HCT116 (cell line): ENCODE results near the gene CISD2. TPM values are rescaled to one million over a fixed set of nuclear protein-coding genes. Genes with fewer than 3 reads are reported as not detected.

ENCODE experiments used
- ATAC-seq: fragments of 200-7000 bp; cut with Tn5 transposase; 2 replicates; pipeline ENCODE4 v1.9.1; 2020; ENCODE audit warnings: mild to moderate bottlenecking, moderate library complexity
- BruUV-seq: library from RNA; stranded (reverse); fragments of 400-500 nt; replicated peaks from 2 replicates; lab custom pipeline; 2021; lab: Mats Ljungman, UMichigan
- CTCF ChIA-PET: fragments of 300-600 bp; sonication (Branson Sonifier 250); formaldehyde crosslinking; loops from one replicate; lab custom pipeline; 2021; ENCODE audit warnings: antibody characterized with exemption; lab: Charles Lee
- POLR2A ChIA-PET: fragments of 300-600, 350-600 bp; sonication (Branson Sonifier 250); formaldehyde crosslinking; loops from one replicate; lab custom pipeline; 2021; ENCODE audit warnings: antibody characterized with exemption; lab: Charles Lee
- RAD21 ChIA-PET, 2 experiments: fragments of 300-600 bp; sonication (Branson Sonifier 250); formaldehyde crosslinking; loops; one replicate each; lab custom pipeline; 2023; ENCODE audit warnings: low total read pairs in 2 of 2; ENCODE audit not compliant: uncharacterized antibody in 2 of 2, unreplicated experiment in 2 of 2, low non-redundant PET in 1 of 2; lab: Charles Lee
- DNase-seq: peaks from one replicate; pipeline ENCODE4 v3.0.0-alpha.2; 2010; ENCODE audit warnings: low read depth, low spot score
- H2AFZ ChIP-seq: fragments of 200-600 bp; shearing (Covaris generic), sonication (generic); 2 replicates; pipeline ENCODE4 v1.6.1; 2017; ENCODE audit warnings: low read depth, mixed run types, mixed read lengths, antibody characterized with exemption, low read length; ENCODE audit not compliant: poor library complexity, severe bottlenecking
- H3K27ac ChIP-seq: 2 replicates; pipeline ENCODE4 v1.5.1; 2012; ENCODE audit warnings: low read depth, low read length
- H3K27me3 ChIP-seq: fragments of 200-600 bp; sonication (generic); 2 replicates; pipeline ENCODE4 v1.6.1; 2016; ENCODE audit warnings: mixed run types, low read length, mixed read lengths; ENCODE audit not compliant: insufficient read depth
- H3K36me3 ChIP-seq, 2 experiments: fragments of 200-500 bp in 1 of 2; fragments of 200-600 bp in 1 of 2; sonication (Bioruptor generic) in 1 of 2; sonication (generic) in 1 of 2; 2 replicates each; pipeline versions ENCODE4 v1.5.1 to v1.6.1; 2014 to 2016; ENCODE audit warnings: low read length in 2 of 2, inconsistent platforms in 1 of 2, mixed read lengths in 1 of 2, mixed run types in 1 of 2; ENCODE audit not compliant: insufficient read depth in 2 of 2, control insufficient read depth in 1 of 2
- H3K4me1 ChIP-seq, 2 experiments: fragments of 200-600 bp in 1 of 2; sonication (generic) in 1 of 2; 2 replicates each; pipeline versions ENCODE4 v1.5.1 to v1.6.1; 2012 to 2017; ENCODE audit warnings: low read length in 2 of 2, inconsistent platforms in 1 of 2, mild to moderate bottlenecking in 1 of 2, mixed read lengths in 1 of 2, mixed run types in 1 of 2, moderate library complexity in 1 of 2; ENCODE audit not compliant: insufficient read depth in 2 of 2, control insufficient read depth in 1 of 2
- H3K4me2 ChIP-seq: fragments of 200-600 bp; sonication (generic); 2 replicates; pipeline ENCODE4 v1.6.1; 2017; ENCODE audit warnings: mixed run types, low read length, mixed read lengths
- H3K4me3 ChIP-seq, 2 experiments: fragments of 200-600 bp in 1 of 2; sonication (generic) in 1 of 2; replicated peaks in 1 of 2; 2 replicates each; pipeline ENCODE4 v1.5.1; 2011 to 2016; ENCODE audit warnings: low read length in 2 of 2, control low read depth in 1 of 2, low read depth in 1 of 2, mild to moderate bottlenecking in 1 of 2, mixed read lengths in 1 of 2, mixed run types in 1 of 2
- H3K79me2 ChIP-seq: fragments of 200-600 bp; sonication (generic); 2 replicates; pipeline ENCODE4 v1.6.1; 2017; ENCODE audit warnings: mild to moderate bottlenecking, mixed run types, low read length, moderate library complexity, mixed read lengths; ENCODE audit not compliant: insufficient read depth
- H3K9ac ChIP-seq: fragments of 200-600 bp; sonication (generic); 2 replicates; pipeline ENCODE4 v1.6.1; 2016; ENCODE audit warnings: low read length, mixed read lengths
- H3K9me2 ChIP-seq: fragments of 200-600 bp; sonication (generic), shearing (Covaris generic); 2 replicates; pipeline ENCODE4 v1.6.1; 2017; ENCODE audit warnings: mixed run types, mild to moderate bottlenecking, moderate library complexity; ENCODE audit not compliant: insufficient read depth
- H3K9me3 ChIP-seq, 2 experiments: fragments of 200-500 bp in 1 of 2; fragments of 200-600 bp in 1 of 2; sonication (Bioruptor generic) in 1 of 2; sonication (generic) in 1 of 2; 2 replicates each; pipeline ENCODE4 v1.6.1; 2014 to 2017; ENCODE audit warnings: low read length in 2 of 2, mixed read lengths in 2 of 2, inconsistent platforms in 1 of 2, low read depth in 1 of 2, mild to moderate bottlenecking in 1 of 2, mixed run types in 1 of 2, moderate library complexity in 1 of 2; ENCODE audit not compliant: control insufficient read depth in 1 of 2, insufficient read depth in 1 of 2
- H4K20me1 ChIP-seq: fragments of 200-600 bp; sonication (generic), shearing (Covaris generic); 2 replicates; pipeline ENCODE4 v1.6.1; 2017; ENCODE audit warnings: mixed run types, mild to moderate bottlenecking, moderate library complexity; ENCODE audit not compliant: insufficient read depth
- EZH2phosphoT487 ChIP-seq: fragments of 200-600 bp; IDR thresholded peaks from 2 replicates; pipeline ENCODE4 v1.6.1; 2018; ENCODE audit warnings: antibody characterized with exemption, borderline replicate concordance
- POLR2AphosphoS5 ChIP-seq: IDR thresholded peaks from 2 replicates; pipeline ENCODE4 v1.6.1; 2011; ENCODE audit warnings: mild to moderate bottlenecking, low read depth, low read length, moderate library complexity
- RAD21 ChIP-seq: IDR thresholded peaks from 2 replicates; pipeline ENCODE4 v1.6.1; 2012; ENCODE audit warnings: low read depth, mild to moderate bottlenecking
- SIN3A ChIP-seq: IDR thresholded peaks from 2 replicates; pipeline ENCODE4 v1.6.1; 2012; ENCODE audit warnings: low read depth
- SP1 ChIP-seq: IDR thresholded peaks from 2 replicates; pipeline ENCODE4 v1.6.1; 2012; ENCODE audit warnings: low read depth
- TCF7L2 ChIP-seq: IDR thresholded peaks from 2 replicates; pipeline ENCODE4 v1.7.0; 2011; ENCODE audit warnings: borderline replicate concordance, inconsistent platforms; ENCODE audit not compliant: insufficient read depth, insufficient read length; ENCODE audit errors: extremely low read depth
- ZFX ChIP-seq: fragments of 450-650 bp; IDR thresholded peaks from 2 replicates; pipeline ENCODE4 v1.6.1; 2017
- intact Hi-C: fragments of 100-400 bp; cut with micrococcal nuclease; formaldehyde crosslinking; loops from 2 replicates; pipeline ENCODE4 v1.10.0; 2022
- total RNA-seq: library from RNA; stranded (reverse); gene quantifications from one replicate; pipeline ENCODE4 v1.2.1, GENCODE V29; 2021; ENCODE audit not compliant: unreplicated experiment
- TF ChIP-seq, protein P1 (sequence below): IDR thresholded peaks from 2 replicates; pipeline ENCODE4 v1.6.1; 2012
- TF ChIP-seq, protein P2 (sequence below): IDR thresholded peaks from 2 replicates; pipeline ENCODE4 v1.6.1; 2012; ENCODE audit warnings: low read depth
- TF ChIP-seq, protein P3 (sequence below): IDR thresholded peaks from 2 replicates; pipeline ENCODE4 v1.6.1; 2012

CISD2 gene
- total RNA-seq, 1 experiment from 2014 or later: 38.9 TPM

DNA sequence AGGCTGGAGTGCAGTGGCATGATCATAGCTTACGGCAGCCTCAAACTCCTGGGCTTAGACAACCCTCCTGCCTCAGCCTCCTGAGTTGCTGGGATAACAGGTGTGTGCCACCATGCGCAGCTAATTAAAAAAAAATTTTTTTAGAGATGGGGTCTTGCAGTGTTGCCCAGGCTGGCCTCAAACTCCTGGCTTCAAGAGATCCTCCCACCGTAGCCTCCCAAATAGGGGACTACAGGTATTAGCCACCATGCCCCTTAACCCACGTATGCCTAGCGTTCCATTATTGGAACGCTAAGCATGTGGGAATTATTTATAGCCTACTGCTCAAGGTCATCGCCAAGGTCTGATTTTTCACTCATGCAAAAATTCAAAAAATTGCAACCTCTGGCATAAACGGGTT lies 21.1 kb upstream of the CISD2 start:
- Histone ChIP-seq H4K20me1 (no peaks in the 10 kb centered on the region), H3K79me2 (peaks cover 32% of the 10 kb centered on the region; the same call in 1 of the 2 replicates), H3K9ac (no peak overlapping the region), H3K9me3 (no peaks in the 10 kb centered on the region), H3K36me3 (no peaks in the 10 kb centered on the region), H3K27me3 (no peaks in the 10 kb centered on the region), H3K4me2 (no peak overlapping the region), H2AFZ (no peak overlapping the region), H3K27ac (no peak overlapping the region), H3K4me1 (no peaks in the 10 kb centered on the region), H3K4me3 (no peak overlapping the region), H3K9me2 (no peaks in the 10 kb centered on the region)
- no TSS peak for BruUV-seq
- no peak for DNase-seq
- POLR2A ChIA-PET: no interaction called here
- RAD21 ChIA-PET: no interaction called here
- no peak for ATAC-seq
- CTCF ChIA-PET: no interaction called here
- no peak for TF ChIP-seq RAD21
- no peak for TF ChIP-seq SP1
- TF ChIP-seq ZFX: no peak
- TF ChIP-seq TCF7L2: no peak
- TF ChIP-seq, protein P1, sequence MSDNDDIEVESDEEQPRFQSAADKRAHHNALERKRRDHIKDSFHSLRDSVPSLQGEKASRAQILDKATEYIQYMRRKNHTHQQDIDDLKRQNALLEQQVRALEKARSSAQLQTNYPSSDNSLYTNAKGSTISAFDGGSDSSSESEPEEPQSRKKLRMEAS: no peak
- TF ChIP-seq SIN3A: no peak
- TF ChIP-seq, protein P2, sequence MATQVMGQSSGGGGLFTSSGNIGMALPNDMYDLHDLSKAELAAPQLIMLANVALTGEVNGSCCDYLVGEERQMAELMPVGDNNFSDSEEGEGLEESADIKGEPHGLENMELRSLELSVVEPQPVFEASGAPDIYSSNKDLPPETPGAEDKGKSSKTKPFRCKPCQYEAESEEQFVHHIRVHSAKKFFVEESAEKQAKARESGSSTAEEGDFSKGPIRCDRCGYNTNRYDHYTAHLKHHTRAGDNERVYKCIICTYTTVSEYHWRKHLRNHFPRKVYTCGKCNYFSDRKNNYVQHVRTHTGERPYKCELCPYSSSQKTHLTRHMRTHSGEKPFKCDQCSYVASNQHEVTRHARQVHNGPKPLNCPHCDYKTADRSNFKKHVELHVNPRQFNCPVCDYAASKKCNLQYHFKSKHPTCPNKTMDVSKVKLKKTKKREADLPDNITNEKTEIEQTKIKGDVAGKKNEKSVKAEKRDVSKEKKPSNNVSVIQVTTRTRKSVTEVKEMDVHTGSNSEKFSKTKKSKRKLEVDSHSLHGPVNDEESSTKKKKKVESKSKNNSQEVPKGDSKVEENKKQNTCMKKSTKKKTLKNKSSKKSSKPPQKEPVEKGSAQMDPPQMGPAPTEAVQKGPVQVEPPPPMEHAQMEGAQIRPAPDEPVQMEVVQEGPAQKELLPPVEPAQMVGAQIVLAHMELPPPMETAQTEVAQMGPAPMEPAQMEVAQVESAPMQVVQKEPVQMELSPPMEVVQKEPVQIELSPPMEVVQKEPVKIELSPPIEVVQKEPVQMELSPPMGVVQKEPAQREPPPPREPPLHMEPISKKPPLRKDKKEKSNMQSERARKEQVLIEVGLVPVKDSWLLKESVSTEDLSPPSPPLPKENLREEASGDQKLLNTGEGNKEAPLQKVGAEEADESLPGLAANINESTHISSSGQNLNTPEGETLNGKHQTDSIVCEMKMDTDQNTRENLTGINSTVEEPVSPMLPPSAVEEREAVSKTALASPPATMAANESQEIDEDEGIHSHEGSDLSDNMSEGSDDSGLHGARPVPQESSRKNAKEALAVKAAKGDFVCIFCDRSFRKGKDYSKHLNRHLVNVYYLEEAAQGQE: no peak
- TF ChIP-seq, protein P3, sequence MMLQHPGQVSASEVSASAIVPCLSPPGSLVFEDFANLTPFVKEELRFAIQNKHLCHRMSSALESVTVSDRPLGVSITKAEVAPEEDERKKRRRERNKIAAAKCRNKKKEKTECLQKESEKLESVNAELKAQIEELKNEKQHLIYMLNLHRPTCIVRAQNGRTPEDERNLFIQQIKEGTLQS: no peak
- TF ChIP-seq POLR2AphosphoS5: no peak
- no peak for TF ChIP-seq EZH2phosphoT487
- intact Hi-C loops: no loop called here
